Prostate gland (tissue), 2 donors: ENCODE results near the gene TEAD4.

Source experiments
- POLR2AphosphoS5 ChIP-seq: sonication (generic); formaldehyde crosslinking; IDR thresholded peaks from one replicate; pipeline ENCODE4 v1.6.1; 2017; ENCODE audit warnings: antibody characterized with exemption
- TF ChIP-seq, protein P1 (sequence below), 4 experiments: fragments of 200-600 bp in 2 of 4; fragments of 450-650 bp in 2 of 4; sonication (generic) in 2 of 4; IDR thresholded peaks; 1 replicate in 3 of 4; 2 replicates in 1 of 4; pipeline ENCODE4 v1.5.1; 2016 to 2019; ENCODE audit warnings: antibody characterized with exemption in 4 of 4, mild to moderate bottlenecking in 2 of 4, moderate library complexity in 2 of 4

DNA sequence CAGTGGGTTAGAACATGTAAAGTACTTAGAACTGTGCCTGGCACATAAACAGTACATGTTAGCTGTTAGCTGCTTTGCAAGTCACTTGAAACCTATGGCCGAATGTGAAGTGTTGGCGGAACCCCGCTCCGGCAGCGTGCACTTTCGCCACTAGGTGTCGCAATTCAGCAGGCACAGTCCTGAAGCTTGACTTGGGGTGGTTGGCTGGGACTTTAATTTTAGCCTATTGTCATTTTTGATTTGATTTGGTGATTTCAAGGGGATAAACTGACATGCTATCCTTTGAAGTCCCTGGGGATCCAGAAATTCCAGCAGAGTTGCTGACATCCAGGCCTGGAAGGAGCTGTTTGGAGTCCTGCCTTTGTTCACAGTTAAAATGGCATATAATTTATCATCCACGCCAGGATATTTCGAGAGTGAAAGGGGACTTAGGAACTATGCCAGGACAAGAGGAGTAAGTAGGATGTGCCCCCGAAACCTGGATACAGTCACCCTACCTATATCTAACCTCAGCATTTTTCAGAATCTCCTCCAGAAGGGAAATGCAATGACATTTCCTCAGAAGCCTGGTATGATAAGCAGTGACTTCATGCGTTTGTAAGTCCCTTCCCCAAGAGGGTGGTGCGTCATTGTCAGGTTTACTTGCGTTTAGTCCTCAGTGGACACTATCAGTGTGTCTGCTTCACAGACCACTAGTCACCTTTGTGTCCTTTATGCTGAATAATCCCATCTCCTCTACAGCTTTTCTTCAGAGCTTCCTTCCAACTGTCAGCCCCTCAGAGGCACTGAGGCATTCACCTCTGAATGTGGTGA is 114.4 kb downstream of the TEAD4 start:
- TF ChIP-seq, protein P1, sequence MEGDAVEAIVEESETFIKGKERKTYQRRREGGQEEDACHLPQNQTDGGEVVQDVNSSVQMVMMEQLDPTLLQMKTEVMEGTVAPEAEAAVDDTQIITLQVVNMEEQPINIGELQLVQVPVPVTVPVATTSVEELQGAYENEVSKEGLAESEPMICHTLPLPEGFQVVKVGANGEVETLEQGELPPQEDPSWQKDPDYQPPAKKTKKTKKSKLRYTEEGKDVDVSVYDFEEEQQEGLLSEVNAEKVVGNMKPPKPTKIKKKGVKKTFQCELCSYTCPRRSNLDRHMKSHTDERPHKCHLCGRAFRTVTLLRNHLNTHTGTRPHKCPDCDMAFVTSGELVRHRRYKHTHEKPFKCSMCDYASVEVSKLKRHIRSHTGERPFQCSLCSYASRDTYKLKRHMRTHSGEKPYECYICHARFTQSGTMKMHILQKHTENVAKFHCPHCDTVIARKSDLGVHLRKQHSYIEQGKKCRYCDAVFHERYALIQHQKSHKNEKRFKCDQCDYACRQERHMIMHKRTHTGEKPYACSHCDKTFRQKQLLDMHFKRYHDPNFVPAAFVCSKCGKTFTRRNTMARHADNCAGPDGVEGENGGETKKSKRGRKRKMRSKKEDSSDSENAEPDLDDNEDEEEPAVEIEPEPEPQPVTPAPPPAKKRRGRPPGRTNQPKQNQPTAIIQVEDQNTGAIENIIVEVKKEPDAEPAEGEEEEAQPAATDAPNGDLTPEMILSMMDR (IDR thresholded peaks at IDR 0.05) = peak; percentile 94 to 98 (median 96)
- TF ChIP-seq POLR2AphosphoS5 = peak; percentile 75
